Activated B cell treated with CpG ODN at 0.5 μM for 24 hours (primary cell): ENCODE data around the gene ABCC12. TPM values are rescaled to one million over a fixed set of nuclear protein-coding genes. Genes with fewer than 3 reads are reported as not detected.
A peak's percentile ranks its signal among the peaks of the same experiment; 100 is the strongest.

Experiments
- ATAC-seq: fragments of 200-7000 bp; cut with Tn5 transposase; one replicate; pipeline ENCODE4 v1.10.0; 2021; ENCODE audit warnings: low read depth, mild to moderate bottlenecking, moderate library complexity
- CTCF ChIA-PET: fragments of 350-600 bp; sonication (Branson Sonifier 250); formaldehyde crosslinking; loops from one replicate; lab custom pipeline; 2021; ENCODE audit warnings: antibody characterized with exemption; lab: Charles Lee
- POLR2A ChIA-PET: fragments of 350-600 bp; sonication (Branson Sonifier 250); formaldehyde crosslinking; loops from one replicate; lab custom pipeline; 2021; ENCODE audit warnings: antibody characterized with exemption; lab: Charles Lee
- DNase-seq: peaks from one replicate; pipeline ENCODE4 v3.0.0; 2022
- H3K27ac Mint-ChIP-seq: one replicate; pipeline ENCODE4 v1.8.0; 2020; ENCODE audit warnings: mixed read lengths
- H3K27me3 Mint-ChIP-seq: one replicate; pipeline ENCODE4 v1.8.0; 2021; ENCODE audit warnings: mixed read lengths
- H3K36me3 Mint-ChIP-seq: one replicate; pipeline ENCODE4 v1.8.0; 2021; ENCODE audit warnings: low read depth, mixed read lengths
- H3K4me1 Mint-ChIP-seq: one replicate; pipeline ENCODE4 v1.8.0; 2021; ENCODE audit warnings: mixed read lengths
- H3K4me3 Mint-ChIP-seq: one replicate; pipeline ENCODE4 v1.8.0; 2020; ENCODE audit warnings: mild to moderate bottlenecking, mixed read lengths
- H3K9me3 Mint-ChIP-seq: one replicate; pipeline ENCODE4 v1.8.0; 2020; ENCODE audit warnings: mixed read lengths
- CTCF ChIP-seq: fragments of 200-600 bp; IDR thresholded peaks from one replicate; pipeline ENCODE4 v1.8.0; 2022; ENCODE audit warnings: antibody characterized with exemption, mild to moderate bottlenecking
- intact Hi-C: fragments of 100-400 bp; cut with micrococcal nuclease; formaldehyde crosslinking; loops from one replicate; pipeline ENCODE4 v1.15.1; 2024
- total RNA-seq: library from RNA; stranded (reverse); gene quantifications from 2 replicates; pipeline ENCODE4 v1.2.3, GENCODE V29; 2022

ABCC12 gene
- total RNA-seq, 1 donor from 2014 or later = not detected

- ChIA-PET CTCF (no interaction called here), POLR2A (no interaction called here)
- Mint-ChIP-seq H3K9me3 (no peaks in the 10 kb centered on the region), H3K4me1 (no peaks in the 10 kb centered on the region), H3K4me3 (no peak overlapping the region), H3K27ac (no peak overlapping the region), H3K36me3 (no peaks in the 10 kb centered on the region), H3K27me3 (no peaks in the 10 kb centered on the region)
- ATAC-seq (no peak), DNase-seq (no peak)
- intact Hi-C loops = no loop called here
- TF ChIP-seq CTCF = no peak
Measured at GRCh38 chr16:48123104-48123788, 32.5 kb downstream of the ABCC12 start.

DNA sequence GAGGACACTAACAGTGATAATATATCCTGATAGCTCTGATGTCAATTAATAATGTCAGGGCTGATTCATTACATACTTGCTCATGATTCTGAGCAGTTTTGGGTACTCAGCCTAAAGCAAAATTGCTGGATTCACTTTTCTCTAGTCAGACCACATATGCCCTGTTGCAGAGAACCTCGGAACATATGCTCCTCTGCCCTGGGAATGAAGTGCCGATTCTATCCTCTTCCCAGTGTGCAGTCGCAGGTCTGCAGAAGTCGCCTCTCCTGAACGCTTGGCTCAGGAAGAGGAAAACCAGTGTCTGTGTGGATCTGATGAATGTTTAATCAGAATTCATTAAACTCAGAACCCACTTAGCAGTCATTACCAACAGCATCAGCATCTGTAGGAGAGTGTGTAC lies 34.5 kb downstream of the ABCC12 start:
- DNase-seq (no peak), ATAC-seq (no peak)
- H3K4me1 Mint-ChIP-seq = no peaks in the 10 kb centered on the region
- H3K36me3 Mint-ChIP-seq = no peaks in the 10 kb centered on the region
- no peaks in the 10 kb centered on the region for H3K27me3 Mint-ChIP-seq
- no peak overlapping the region for H3K27ac Mint-ChIP-seq
- ChIA-PET POLR2A (no interaction called here), CTCF (no interaction called here)
- intact Hi-C loops = no loop called here
- no peak for TF ChIP-seq CTCF
- no peaks in the 10 kb centered on the region for H3K9me3 Mint-ChIP-seq
- H3K4me3 Mint-ChIP-seq = no peak overlapping the region

- Mint-ChIP-seq H3K27me3 (peaks cover 1% of the 10 kb centered on the region), H3K9me3 (no peaks in the 10 kb centered on the region), H3K27ac (no peak overlapping the region), H3K4me1 (no peaks in the 10 kb centered on the region), H3K4me3 (no peak overlapping the region), H3K36me3 (no peaks in the 10 kb centered on the region)
- no peak for DNase-seq
- no peak for TF ChIP-seq CTCF
- intact Hi-C loops = no loop called here
- ChIA-PET CTCF (no interaction called here), POLR2A (no interaction called here)
- ATAC-seq = no peak
Measured at GRCh38 chr16:48118841-48119240, 37.0 kb downstream of the ABCC12 start.

DNA sequence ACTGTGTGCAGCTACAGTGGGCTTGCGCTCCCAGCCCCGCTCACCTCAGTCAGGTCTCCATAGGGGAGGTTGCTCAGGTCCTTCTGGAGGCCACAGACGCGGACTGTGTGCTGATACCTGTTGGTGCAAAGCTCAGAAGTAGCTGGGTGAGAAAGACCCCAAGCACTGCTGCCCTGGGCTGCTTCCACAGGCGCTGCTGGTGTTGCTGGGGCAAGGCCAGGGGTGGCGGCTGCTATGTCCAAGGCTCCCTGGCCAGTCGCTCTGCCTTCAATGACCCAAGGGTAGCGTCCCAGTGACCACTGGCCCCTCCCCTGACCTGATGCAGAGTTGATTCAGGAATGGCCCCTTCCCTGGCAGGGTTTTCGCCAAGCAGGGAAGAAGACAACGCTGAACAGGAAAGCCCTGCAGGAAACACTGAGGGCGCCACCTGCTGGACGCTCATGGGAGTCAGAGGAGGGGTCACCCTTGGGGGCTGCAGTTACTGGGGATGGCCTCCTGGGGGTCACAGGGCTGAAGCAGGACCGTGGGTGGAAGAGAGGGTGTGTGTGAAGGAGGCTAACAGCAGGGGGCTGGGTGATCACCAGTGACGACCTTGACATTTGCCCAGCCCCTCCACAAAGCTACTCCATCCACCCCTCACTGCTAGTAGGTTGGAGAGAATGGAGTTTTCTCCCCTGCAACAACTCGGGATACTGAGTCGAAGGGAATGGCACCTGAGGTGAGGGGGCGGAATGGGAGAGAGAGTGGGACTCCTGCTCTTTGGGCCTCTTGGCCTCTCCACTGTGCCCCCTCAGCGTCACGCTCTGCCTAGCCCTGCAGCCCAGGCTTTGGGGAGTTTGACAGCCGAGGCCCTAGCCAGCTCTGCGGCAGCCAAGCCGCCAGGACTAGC lies 38.3 kb downstream of the ABCC12 start:
- no peak for TF ChIP-seq CTCF
- peak; percentile 75 for ATAC-seq
- ChIA-PET POLR2A (no interaction called here), CTCF (interaction anchor here (1.6 to 2.0 kb wide), 2 partner anchors 9 to 976 kb away, joined by 4 to 15 read pairs; no protein-coding TSS in a partner anchor)
- H3K4me1 Mint-ChIP-seq = no peaks in the 10 kb centered on the region
- H3K4me3 Mint-ChIP-seq = no peak overlapping the region
- H3K36me3 Mint-ChIP-seq = no peaks in the 10 kb centered on the region
- intact Hi-C loops = loop anchor here (1.0 kb wide), 1 partner anchor 976 kb away; no protein-coding TSS in a partner anchor
- H3K27ac Mint-ChIP-seq = no peak overlapping the region
- H3K9me3 Mint-ChIP-seq = no peaks in the 10 kb centered on the region
- H3K27me3 Mint-ChIP-seq = peaks cover 1% of the 10 kb centered on the region
- DNase-seq = peak; percentile 36

DNA sequence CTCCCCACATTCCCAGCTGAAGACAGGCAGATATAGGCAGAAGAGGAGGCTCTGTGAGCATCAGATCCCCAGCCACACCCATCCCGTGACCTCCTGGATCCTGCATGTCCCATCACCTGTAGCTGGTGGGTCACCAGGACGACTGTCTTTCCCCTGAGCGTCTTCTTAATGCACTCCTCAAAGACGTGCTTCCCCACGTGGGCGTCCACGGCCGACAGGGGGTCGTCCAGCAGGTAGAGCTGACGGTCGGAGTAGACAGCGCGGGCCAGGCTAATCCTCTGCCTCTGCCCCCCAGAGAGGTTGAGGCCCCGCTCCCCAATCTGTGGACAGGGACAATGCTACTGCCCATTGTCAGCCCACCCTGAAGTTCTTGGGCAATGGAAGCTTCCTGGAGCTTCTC lies 40.5 kb downstream of the ABCC12 start:
- intact Hi-C loops = no loop called here
- Mint-ChIP-seq H3K4me1 (no peaks in the 10 kb centered on the region), H3K4me3 (no peak overlapping the region), H3K36me3 (no peaks in the 10 kb centered on the region), H3K27ac (no peak overlapping the region), H3K27me3 (peaks cover 4% of the 10 kb centered on the region), H3K9me3 (no peaks in the 10 kb centered on the region)
- ChIA-PET POLR2A (no interaction called here), CTCF (interaction anchor here (1.1 kb wide), 1 partner anchor 974 kb away, joined by 3 read pairs; no protein-coding TSS in a partner anchor)
- TF ChIP-seq CTCF = no peak
- ATAC-seq (no peak), DNase-seq (no peak)
